ENCODE results near the gene ADAM15.

Gene ADAM15

DNA sequence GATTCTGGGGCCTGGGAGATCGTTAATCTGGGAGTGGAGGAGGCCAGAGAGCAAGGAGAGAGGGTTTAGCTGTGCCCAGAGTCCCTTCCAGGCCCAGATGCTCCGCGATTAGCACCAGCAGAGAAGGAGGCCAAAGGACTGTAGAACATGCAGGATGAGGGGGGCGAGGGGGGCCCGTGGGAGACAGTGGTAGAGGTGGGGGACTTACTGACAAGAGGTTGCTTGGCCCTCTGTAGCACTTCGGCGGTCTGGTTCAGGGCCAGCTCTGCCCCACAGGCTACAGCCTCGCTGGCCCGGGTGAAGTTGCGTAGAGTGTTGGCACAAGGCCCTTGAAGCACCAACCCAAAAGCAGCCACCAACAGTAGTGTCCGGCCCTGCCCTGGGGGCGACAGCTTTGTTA, 18.2 kb upstream of the ADAM15 start:
- DNase-seq = no peak

DNA sequence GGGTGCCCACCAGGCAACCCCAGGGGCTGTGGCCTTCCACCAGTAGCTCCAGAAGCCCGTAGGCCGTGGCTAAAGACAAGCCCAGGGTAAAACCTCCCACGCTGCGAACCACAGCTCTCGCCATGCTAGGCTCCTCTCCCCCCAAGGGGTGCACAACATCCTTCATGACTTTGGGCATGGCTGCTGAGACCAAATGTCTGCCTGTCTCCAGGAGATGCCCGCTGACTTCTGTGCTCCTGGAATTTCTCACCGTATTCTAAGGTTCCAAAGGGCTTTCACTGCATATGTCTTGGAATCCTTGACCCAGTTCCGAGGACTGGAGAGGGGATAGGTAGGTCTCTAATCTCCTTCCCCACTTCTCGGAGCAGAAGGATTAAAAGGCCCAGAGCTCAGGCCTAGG, 17.6 kb upstream of the ADAM15 start, which contains the start of the genes DCST1 and DCST2:
Gene DCST1, plus strand, starts transcription at position 301 of the 400 bp plus-strand sequence. CDS start 213 bp downstream, outside the sequence.
Gene DCST2, minus strand, starts transcription at position 258 of the 400 bp plus-strand sequence. Its CDS starts 80 bp downstream, at position 178.
- no peak for DNase-seq

DNA sequence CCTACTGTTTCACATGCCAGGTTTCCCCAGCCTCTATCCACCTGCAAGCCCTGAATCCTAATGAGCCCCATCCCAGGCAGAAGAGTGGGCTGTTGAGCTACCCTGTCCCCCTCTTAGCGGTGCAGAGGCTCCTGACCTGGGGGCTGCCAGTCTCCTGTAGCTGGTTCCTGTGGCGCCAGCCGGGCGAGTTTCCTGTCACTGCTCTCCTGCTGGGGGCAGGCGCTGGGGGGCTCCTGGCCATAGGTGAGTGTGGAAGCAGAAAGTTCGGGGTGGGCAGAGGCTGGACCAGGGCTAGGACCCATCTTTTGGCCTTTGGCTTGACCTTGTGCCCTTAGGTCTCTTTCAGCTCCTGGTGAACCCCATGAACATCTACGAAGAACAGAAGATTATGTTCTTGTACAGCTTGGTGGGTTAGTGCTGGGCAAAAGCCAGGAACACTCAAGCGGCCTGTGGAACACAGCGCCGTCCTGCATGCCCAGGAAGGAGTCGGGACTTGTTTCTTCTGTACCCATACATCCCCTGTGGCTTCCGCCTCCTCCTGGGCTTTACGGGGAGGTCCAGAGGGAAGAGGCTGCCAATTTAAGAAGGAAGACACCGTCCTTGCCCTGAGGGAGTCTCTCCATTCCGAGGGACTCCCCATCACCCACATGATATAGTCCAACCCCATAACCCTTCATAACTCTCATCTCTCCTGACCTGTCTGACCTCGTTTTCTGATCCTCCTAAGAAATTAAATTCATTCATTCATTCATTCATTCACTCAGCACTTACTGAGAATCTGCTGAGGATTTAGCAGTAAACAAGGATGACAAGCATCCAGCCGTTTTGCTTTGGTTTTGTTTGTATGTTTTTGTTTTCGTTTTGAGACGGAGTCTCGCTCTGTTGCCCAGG, 16.6 kb upstream of the ADAM15 start:
- no peak for DNase-seq

DNA sequence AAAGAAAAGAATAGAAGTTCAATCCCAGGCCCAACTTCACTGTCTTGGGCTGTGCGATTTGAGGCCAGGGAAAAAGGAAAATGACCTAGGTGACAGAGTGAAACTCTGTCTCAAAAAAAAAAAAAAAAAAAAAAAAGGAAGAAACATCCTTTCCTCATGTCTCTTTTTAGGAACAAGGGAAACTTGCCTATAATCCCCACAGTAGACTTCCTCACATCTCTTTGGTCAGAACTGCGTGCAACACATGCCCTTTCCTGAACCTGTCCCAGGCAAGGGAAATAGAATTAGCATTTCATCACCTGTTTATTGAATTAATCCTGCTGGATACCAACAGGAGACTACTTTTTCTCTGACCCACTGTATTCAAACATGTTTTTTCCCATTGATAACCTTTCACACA, 15.2 kb upstream of the ADAM15 start:
- no peak for DNase-seq

DNA sequence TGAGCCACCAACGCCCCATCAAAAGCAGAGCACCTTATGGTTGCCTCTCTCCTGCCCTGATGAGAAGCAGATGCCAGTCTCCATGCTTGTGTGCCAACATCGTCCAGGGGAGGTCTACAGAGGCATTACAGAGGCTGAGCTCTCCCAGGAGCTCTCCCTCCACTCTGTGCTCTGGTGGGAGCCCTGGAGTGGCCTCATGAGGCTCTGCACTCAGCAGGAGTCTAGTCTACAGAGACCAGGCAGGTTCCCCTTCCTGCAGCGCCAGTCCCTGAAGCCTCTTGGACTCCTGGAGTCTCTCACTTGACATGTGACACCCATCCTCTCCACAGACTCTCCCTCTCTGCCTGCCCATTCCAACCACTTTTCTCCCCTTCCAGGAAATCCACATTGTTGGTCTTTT, 14.1 kb upstream of the ADAM15 start:
- DNase-seq = no peak

DNA sequence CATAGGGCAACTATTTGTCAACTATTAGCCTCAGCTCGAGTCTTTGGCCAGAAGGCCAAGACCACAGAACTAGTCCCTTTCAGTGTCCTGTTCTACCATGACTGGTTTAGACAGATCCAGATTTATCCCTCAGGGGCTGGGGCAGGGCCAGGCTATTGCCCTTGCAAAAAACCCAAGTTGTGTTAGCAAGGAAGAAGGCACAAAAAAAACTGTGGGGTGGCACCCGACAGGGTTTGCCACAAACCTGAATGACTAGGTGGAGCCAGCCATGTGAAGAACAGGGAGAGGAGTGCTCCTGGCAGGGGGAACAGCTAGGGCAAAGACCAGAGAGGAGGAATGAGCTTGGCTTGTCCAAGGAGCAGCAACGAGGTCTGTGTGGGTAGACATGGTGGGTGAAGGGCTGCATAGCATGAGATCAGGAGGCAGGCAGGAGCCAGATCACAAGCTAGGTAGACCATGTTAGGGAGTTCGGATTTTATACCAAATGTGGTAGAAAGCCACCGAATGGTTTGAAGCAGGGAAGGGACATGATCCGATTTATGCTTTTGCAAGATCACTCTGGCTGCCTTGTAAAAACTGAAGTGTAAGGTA, 13.2 kb upstream of the ADAM15 start:
- no peak for DNase-seq

DNA sequence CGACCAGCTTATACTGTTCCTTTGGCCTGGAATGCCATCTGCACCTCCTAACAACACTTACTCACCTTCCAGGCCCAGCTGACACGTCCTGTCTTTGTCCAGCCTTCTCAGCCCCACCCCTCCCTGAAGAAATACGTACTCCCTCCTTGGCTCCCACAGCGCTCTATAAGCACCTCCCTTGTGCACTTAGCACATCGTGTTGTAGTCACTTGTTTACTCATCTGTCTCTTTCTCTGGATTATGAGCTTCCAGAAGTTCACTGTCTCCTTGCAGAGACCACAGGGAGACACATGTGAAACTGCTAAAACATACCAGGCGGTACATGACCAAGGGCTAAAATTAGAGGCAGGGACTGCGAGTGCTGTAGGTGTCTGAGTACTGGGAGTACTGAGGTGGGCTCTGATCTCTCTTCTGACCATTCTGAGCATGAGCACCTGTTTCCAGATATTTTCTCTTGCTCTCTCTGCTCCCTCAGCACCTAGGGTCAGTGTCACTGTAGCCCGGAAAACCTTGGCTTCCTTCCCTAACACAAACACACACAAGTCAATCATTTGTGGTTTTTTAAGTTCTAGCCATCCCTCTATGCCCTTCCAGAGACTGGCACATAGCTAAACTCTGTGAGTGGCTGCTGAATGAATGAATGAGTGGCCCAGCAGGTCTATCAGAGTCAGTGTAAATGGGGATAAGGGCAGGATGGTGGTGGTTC, 12.4 kb upstream of the ADAM15 start:
- no peak for DNase-seq

DNA sequence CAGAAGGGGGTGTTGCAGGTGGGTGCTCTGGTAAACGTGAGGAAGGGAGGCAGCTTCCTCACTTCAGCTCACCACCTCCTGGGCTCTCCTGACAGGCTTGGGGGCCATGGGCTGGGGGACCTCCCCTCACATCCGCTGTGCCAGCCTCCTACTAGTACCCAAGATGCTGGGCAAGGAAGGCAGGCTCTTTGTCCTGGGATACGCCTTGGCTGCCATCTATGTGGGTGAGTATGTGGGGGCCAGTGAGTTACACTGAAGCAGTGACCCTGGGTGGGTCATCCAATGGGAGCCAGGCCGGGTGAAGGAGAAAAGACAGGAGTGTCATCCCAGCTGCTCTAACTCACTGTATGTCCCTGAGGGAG, 11.8 kb upstream of the ADAM15 start:
- DNase-seq = no peak

DNA sequence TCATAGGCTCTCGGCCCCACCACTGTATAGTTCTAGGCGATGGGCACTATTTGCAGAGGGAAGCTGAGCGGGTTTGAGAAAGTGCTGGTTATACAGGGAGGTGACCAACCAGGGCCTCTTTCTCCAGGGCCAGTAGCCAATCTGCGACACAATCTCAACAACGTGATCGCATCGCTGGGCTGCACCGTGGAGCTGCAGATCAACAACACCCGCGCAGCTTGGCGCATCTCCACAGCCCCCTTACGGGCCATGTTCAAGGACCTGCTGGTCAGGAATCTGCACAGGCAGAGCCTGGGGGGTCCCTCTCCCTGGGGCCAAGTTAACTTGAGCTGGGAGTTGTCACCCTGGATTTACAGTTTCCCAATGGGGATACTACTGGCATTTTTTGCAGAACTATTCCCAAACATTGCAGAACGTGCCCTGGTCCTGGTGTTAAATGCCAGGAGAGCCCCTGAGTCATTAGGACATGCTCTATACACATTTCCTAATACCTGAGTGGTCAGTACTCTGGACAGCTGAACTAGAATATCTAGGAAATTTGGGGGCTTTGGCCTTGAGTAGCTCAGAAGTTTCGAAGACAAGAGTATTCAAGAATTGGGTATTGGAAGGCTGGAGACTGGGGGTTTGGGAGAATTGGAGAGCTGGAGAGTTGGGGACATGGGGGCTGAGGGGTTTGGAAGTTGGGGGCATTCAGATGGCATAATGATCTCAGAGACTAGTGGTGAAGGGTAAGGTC, 10.6 kb upstream of the ADAM15 start:
- no peak for DNase-seq

DNA sequence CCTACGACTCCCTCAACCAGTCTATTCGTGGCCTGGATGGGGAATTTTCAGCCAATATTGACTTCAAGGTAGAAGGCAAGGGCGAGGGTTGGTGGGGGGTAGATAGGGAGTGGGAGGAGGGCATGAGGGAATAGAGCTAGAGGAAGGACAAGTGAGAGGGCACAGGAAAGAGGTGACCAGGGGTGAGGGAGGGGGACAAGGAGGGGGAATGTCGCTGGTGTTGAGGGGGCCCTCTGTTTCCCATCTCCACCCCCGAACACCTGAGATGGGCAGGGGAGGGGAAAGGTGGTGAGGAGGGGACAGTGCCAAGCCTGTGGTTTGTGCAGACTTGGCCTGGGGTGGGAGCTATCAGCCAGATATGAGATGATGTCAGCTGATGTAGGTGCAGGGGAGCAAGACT, 8.3 kb upstream of the ADAM15 start:
- no peak for DNase-seq

DNA sequence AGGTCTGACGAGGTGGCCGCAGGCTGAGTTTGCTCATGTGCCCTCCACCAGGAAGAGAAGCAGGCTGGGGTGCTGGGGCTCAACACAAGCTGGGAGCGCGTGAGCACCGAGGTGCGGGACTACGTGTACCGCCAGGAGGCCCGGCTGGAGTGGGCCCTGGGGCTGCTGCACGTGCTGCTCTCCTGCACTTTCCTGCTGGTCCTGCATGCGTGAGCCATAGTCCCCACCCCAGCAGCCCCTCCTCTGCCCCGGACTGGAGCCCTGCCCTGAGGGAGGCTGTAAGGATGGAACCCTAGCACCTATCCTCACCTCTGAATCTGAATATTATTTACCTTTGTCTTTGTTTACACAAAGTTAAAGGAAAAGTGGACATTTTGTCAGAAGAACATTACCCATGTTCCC, 7.8 kb upstream of the ADAM15 start:
- DNase-seq = no peak

DNA sequence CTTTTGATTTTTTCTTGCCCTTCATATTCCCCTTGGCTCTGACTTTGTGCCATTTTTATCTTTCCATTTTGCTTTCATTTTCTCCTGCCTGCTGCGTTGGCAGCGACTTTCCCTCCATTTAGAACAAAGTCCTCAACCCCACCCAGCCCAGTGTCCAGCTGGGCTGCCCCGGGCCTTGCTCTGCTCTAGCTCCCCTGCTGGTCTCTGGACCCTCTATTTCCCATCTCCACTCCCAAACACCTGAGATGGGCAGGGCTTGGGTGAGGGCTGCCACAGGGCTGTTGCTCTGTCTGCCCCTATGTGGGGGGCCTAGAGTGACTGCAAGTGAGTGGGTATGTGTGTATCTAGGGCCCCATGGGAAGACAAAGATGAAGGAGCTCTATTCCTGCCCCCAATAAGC, 7.3 kb upstream of the ADAM15 start:
- no peak for DNase-seq

DNA sequence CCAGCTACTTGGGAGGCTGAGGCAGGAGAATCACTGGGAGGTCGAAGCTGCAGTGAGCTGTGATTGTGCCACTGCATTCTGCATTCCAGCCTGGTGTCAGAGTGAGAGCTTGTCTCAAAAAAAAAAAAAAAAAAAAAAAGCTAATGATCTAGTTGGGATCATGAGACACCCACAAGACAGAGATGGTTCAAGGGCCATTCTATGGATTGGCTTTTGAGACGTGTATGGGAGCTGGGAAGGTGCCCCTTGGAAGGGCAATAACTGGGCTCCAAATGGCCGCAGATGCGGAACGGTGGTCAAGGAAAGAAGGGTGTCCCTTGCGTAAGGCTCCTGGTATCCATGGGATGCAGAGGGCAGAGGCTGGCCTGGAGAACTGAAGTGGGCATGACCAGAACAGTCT, 6.8 kb upstream of the ADAM15 start:
- no peak for DNase-seq

DNA sequence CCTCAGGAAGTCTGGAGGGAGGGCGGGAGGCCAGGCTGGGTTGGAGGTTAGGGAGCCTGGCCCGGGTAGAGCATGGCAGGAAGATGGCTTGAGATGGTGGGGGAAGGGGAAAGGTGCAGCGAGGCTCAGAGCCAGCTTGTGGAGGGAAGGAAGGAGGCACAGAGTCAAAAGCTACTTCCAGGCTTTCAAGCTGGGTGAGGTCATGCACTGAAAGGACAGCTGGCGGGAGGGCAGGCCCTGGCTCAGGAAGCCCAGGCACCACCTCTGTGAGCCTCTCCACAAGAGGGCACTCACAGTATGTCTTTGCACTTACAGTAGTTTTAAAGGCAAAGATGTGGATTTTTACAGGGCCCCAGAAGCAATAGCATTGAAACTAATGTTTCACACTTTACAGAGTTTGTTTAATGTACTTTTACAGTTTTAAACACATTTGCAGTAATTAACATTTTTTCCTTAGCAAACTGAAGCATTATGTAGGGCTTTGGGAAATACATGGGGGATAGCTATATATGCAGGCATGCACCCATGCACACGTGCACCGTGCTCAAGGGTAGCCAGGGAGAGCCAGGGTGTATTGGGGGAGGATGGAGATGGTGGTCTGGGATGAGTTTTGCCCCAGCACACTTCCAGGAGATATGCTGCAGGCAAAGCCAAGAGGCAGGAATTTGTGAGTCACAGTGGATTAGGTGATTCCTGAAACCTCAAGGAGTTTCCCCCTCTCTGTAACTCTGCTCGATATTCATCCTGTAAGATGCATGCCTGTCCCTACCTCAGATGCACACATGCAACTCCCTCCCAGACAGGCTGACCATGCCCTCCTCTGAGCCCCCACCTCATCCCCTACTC, 6.1 kb upstream of the ADAM15 start:
- peak; percentile 83 for DNase-seq

DNA sequence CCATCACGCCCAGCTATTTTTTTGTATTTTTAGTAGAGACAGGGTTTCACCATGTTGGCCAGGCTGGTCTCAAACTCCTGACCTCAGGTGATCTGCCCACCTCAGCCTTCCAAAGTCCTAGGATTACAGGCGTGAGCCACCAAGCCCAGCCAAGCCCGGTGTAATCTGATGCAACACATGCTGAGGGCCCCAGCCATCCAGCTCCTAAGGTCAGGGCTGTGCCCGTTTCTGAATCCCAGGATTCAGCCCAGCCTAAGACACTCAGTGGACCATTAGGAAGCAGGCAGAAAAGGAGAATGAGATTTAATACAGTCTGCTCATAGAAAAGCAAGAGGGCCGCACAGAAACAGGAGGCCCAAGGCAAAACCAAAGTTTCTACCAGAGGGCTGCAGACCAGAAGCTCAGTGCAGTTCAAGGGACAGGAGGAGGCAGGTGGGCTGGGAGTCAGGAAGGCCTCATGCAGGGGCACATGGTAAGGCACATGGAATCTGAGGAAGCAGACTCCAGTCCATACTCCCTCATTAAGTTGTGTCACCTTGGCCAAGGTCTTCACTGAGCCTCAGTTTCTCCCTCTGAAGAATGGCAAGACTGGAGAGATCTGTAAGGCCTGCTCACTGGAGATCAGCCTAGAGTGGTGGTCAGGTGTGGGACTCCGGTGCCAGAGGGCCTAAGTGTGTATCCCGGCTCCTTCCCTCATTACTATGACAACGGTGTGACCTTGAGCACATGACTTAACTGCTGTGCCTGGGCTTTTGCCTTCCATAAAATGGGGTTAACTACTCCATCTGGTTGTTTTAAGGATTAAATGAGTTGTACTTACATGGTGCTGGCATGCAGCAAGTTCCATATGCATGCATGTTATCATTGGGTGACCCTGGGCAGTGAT, 2.4 kb upstream of the ADAM15 start:
- no peak for DNase-seq

DNA sequence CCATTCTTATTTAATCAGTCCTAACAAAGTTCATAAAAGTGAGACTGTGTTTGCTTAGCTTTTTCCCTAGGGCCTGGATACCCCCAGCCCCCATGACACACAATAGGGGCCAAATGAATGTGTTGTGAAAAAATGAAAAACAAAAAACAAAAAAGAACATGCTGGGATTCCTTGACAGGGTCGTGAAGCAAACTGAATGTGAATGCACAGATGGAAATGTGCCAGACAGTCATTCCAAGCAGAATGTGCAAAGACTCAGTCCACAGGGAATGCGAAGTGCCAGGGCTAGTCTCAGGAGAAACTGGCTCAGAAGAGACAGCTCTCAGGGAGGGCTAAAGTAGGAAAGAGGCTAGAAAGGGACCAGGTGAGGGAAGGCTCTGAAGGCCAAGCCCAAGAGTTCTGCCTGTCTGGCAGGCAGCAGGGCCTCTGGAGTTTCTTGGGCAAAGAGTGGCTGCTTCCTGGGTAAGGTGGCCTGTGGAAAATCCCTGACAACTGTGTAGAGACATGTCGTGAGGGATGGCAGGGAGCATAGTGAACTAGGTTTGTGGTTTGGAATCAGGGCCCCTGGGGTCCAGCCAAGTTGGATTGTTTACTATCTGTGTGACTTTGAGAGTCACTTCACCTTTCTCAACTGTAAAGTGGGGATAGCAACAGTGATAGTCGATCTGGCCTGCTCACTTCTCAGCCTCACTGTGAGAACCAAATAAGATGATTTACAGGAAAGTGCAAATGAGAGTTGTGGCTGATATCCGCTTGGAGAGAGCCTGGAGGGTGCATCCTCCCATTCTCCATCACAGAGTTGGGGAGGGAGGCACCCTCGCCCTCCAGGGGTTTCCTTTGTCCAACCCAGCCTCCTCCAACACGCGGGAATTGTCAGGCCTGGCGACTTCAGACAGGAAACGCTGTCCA, 1.2 kb upstream of the ADAM15 start:
- DNase-seq = no peak

DNA sequence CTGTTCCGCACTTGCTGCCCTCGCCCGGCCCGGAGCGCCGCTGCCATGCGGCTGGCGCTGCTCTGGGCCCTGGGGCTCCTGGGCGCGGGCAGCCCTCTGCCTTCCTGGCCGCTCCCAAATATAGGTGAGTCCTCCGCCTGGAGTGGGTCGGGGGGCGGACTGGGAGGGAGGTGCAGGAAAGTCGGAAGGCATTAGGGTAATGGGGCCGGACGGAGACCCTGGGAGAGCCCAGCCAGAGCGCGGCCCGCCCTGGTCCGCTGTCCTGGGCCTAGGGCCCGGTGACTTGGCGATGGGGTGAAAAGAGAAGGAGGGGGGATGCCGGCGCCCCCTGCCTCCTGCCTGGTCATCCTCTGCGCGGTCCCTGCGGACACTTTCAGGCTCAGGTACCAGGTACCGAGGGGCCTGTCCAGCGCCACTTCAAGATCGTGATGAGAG, 243 bp downstream of the ADAM15 start:
- no peak for DNase-seq

DNA sequence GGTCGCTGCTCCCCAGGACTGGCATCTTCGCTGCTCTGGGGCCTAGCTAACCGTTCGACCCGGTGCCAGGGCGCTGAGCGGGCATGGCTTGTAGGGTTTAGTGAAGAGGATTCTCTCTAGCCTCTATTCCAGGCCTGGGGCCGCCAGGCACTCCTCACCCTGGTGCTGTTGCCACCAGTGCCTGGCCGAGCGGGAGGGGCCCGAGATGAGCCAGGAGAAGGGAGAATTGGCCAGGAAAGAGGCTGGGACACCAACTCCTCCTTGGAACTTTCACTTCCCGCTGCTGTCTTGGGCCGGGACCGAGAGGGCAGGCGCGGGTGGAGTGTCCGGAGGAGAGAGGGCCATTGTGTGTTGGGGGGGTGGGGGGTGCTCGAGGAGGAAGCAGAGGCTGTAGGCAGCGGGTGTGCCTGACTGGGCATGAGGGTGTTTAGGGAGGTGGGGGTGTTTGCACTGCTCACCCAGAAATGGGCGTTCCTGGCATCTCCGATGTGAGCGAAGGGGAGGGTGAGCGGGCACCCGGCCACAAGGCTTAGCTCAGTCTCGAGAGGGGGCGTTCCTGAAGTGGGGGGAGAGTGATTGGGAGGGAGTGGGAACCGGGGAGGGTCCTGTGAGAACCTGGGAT, 772 bp downstream of the ADAM15 start:
- DNase-seq = no peak

All from DMS 273 treated with DMSO at 0.1 percent for 48 hours (cell line).